ENCODE measurements around the gene LSM6.

DNA sequence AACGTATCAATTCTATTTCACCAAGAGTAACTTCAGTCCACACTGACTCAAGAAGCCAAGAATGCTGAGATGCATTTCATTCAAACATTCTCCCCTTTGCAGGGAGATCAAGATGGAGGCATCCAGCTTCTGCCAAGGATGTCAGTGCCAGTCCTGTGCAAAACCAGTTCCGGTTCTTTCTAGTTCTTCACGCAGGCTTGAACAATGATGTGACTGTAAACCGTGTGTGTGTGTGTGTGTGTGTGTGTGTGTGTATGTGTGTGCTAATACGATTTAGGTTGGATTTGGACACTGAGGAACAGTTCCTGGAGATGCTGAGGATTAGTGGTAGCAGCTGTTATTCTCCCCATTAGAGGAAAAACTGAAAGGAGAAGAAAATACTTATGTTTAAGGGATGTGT lies 38.7 kb downstream of the LSM6 start, which contains the start of gene REELD1:
- TF ChIP-seq, protein P1, sequence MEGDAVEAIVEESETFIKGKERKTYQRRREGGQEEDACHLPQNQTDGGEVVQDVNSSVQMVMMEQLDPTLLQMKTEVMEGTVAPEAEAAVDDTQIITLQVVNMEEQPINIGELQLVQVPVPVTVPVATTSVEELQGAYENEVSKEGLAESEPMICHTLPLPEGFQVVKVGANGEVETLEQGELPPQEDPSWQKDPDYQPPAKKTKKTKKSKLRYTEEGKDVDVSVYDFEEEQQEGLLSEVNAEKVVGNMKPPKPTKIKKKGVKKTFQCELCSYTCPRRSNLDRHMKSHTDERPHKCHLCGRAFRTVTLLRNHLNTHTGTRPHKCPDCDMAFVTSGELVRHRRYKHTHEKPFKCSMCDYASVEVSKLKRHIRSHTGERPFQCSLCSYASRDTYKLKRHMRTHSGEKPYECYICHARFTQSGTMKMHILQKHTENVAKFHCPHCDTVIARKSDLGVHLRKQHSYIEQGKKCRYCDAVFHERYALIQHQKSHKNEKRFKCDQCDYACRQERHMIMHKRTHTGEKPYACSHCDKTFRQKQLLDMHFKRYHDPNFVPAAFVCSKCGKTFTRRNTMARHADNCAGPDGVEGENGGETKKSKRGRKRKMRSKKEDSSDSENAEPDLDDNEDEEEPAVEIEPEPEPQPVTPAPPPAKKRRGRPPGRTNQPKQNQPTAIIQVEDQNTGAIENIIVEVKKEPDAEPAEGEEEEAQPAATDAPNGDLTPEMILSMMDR (IDR thresholded peaks at IDR 0.05; ENCODE audit: low read length): no peak
- TF ChIP-seq EZH2 (IDR thresholded peaks at IDR 0.05; ENCODE audit: borderline replicate concordance, low read length): no peak
